Activated CD4-positive, alpha-beta memory T cell treated with anti-CD3 and anti-CD28 coated beads for 36 hours (primary cell): ENCODE measurements around the gene LRRC2. TPM values are rescaled to one million over a fixed set of nuclear protein-coding genes. Genes with fewer than 3 reads are reported as not detected.
A peak's percentile ranks its signal among the peaks of the same experiment; 100 is the strongest.

Source experiments
- CTCF ChIA-PET: fragments of 350-600 bp; sonication (Branson Sonifier 250); formaldehyde crosslinking; loops from one replicate; lab custom pipeline; 2021; ENCODE audit warnings: antibody characterized with exemption, inconsistent platforms; lab: Charles Lee
- POLR2A ChIA-PET: fragments of 350-600 bp; sonication (Branson Sonifier 250); formaldehyde crosslinking; loops from one replicate; lab custom pipeline; 2021; ENCODE audit warnings: antibody characterized with exemption; lab: Charles Lee
- DNase-seq: peaks from one replicate; pipeline ENCODE4 v3.0.0-alpha.2; 2020
- H3K27ac Mint-ChIP-seq: one replicate; pipeline ENCODE4 v1.8.0; 2021; ENCODE audit warnings: mixed read lengths
- H3K27me3 Mint-ChIP-seq: one replicate; pipeline ENCODE4 v1.8.0; 2021; ENCODE audit warnings: mixed read lengths
- H3K36me3 Mint-ChIP-seq: one replicate; pipeline ENCODE4 v1.8.0; 2021; ENCODE audit warnings: mixed read lengths
- H3K4me1 Mint-ChIP-seq: one replicate; pipeline ENCODE4 v1.8.0; 2021; ENCODE audit warnings: low read depth, mixed read lengths
- H3K4me3 Mint-ChIP-seq: one replicate; pipeline ENCODE4 v1.8.0; 2021; ENCODE audit warnings: mild to moderate bottlenecking, mixed read lengths
- H3K9me3 Mint-ChIP-seq: one replicate; pipeline ENCODE4 v1.8.0; 2021; ENCODE audit warnings: mixed read lengths
- intact Hi-C: fragments of 100-400 bp; cut with micrococcal nuclease; formaldehyde crosslinking; loops from one replicate; pipeline ENCODE4 v1.15.1; 2023
- total RNA-seq, 2 experiments: library from RNA; stranded (reverse); gene quantifications; one replicate each; pipeline ENCODE4 v1.2.3, GENCODE V29; 2021

LRRC2 gene, protein sequence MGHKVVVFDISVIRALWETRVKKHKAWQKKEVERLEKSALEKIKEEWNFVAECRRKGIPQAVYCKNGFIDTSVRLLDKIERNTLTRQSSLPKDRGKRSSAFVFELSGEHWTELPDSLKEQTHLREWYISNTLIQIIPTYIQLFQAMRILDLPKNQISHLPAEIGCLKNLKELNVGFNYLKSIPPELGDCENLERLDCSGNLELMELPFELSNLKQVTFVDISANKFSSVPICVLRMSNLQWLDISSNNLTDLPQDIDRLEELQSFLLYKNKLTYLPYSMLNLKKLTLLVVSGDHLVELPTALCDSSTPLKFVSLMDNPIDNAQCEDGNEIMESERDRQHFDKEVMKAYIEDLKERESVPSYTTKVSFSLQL
- total RNA-seq, result not detected

DNA sequence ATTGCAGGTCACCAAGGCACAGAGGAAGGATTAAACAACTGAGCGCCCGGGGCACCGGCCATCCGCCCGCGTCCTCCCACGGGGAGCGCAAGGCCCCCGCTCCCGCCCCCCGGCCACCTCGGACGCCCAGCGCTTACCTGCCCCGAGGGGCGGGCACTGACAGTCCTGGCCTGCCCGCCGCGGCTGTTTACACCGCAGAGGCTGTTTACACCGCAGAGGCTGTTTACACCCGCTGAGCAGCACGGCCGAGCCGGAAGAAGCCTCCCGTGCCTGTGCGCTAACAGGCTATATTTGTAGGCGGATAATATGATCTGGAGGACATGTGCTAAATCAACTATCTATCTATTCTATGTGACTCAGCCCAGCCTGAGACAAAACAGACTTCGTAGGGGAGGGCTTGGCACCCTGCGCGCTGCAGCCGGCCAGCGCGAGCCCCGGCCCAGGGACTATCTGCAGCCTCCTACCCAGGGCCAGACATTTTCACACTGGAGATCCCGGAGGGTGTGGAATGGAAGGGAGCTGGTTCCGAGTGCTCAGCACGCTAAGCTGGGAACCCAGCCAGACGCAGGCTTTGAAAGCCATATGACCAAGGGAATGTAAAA lies at the start of gene LRRC2:
LRRC2 (minus strand) TSS at position 263 of the 602 bp plus-strand sequence. CDS start 14,711 bp downstream, outside the sequence.
- Mint-ChIP-seq H3K27me3 (peaks cover 16% of the 10 kb centered on the region), H3K9me3 (no peaks in the 10 kb centered on the region), H3K36me3 (no peaks in the 10 kb centered on the region), H3K4me1 (peaks cover 10% of the 10 kb centered on the region), H3K27ac (no peak within 1 kb of the TSS), H3K4me3 (peak within 1 kb of the TSS; percentile 51)
- ChIA-PET POLR2A (interaction anchor here (0.6 kb wide), 1 partner anchor 24 kb away, joined by 4 read pairs; no protein-coding TSS in a partner anchor), CTCF (interaction anchor here (4.5 kb wide), 1 partner anchor 78 kb away, joined by 28 read pairs; no protein-coding TSS in a partner anchor)
- DNase-seq, result peak; percentile 31
- intact Hi-C loops, result no loop called here

DNA sequence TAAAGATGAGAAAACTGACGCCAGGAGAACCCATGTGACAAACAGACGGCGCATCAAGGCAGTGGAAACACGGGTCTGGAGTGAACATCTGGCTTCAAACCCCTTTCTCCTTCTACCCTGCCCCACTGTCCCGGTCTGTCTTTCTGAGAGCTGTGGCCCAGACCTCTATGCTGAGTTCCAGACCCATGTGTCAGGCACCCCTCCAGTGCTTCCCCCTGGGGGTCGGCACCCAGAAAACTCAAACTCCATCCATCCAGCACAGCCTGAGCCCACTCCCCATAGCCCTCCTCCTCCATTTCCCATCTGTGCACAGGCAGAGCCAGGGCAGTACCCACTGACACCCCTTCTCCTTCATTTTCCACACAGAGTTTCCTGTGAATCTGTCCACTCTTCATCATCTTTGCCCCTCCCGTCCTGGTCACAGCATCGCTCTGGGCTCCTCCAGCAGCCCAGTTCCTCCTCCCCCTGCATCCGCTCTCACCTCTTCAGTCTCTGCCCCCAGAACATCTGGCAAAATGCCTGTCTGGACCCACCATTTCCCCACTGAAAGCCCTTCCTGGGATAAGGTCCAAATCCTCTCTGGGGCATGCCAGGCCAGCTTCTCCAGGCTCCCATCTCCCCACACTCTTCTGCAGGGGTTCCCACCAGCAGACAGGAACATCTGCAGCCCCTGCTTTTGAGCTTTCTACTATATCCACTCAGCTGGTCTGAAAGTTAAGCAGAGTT lies 49.1 kb upstream of the LRRC2 start:
- no peak for DNase-seq
- Mint-ChIP-seq H3K36me3 (no peaks in the 10 kb centered on the region), H3K27me3 (peaks cover 16% of the 10 kb centered on the region), H3K4me3 (no peak overlapping the region), H3K27ac (no peak overlapping the region), H3K9me3 (no peaks in the 10 kb centered on the region), H3K4me1 (no peaks in the 10 kb centered on the region)
- ChIA-PET POLR2A (no interaction called here), CTCF (interaction anchor here (1.4 to 3.7 kb wide), 2 partner anchors 15 to 127 kb away, joined by 4 to 10 read pairs; no protein-coding TSS in a partner anchor)
- intact Hi-C loops, result no loop called here

DNA sequence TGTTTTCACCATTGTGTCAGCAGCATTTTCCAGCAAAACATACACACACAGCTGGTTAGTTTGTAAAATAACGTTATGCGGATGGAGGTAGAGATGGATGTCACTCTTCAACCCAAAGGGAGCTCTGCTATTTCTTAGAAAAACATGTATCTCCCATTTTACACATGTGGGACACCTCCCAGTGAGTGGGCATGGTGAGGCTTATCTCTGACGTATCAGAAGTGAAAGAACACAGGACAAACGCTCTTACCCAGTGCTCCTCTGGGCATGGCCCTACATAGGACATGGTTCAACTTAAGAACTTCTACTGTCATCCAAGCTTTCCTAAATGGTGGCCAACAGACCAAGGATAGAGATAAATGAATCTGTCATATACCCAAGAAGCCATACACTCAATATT lies 48.3 kb upstream of the LRRC2 start:
- Mint-ChIP-seq H3K4me1 (no peaks in the 10 kb centered on the region), H3K27ac (no peak overlapping the region), H3K36me3 (no peaks in the 10 kb centered on the region), H3K9me3 (no peaks in the 10 kb centered on the region), H3K4me3 (no peak overlapping the region), H3K27me3 (peaks cover 13% of the 10 kb centered on the region)
- DNase-seq, result no peak
- POLR2A ChIA-PET, result no interaction called here
- intact Hi-C loops, result no loop called here
- CTCF ChIA-PET, result interaction anchor here (0.7 to 3.7 kb wide), 4 partner anchors 13 to 126 kb away, joined by 3 to 10 read pairs (median 4); no protein-coding TSS in a partner anchor

DNA sequence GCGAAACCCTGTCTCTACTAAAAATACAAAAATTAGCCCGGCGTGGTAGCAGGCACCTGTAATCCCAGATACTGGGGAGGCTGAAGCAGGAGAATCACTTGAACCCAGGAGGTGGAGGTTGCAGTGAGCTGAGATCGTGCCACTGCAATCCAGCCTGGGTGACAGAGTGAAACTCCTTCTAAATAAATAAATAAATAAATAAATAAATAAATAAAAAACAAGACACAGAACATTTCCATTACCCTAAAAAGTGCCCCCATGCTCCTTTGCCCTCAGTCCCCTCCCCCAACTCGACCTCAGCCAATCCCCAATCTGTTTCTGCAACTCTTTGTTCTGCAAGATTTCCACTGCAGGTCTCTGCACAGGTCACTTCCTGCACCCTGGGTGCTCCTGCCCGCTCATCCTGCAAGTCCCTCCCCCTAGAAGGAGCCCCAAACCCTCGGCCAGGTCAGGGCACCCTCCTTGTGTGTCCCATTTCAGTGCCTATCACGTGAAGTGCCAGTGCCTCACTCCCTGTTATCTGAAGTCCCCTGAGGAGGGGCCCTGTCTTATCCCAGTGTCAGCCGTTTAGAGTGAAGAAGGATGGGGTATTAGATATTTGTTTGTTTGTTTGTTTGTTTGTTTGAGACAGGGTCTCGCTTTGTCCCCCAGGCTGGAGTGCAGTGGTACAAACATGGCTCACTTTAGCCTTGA lies 47.4 kb upstream of the LRRC2 start:
- H3K4me1 Mint-ChIP-seq, result no peaks in the 10 kb centered on the region
- CTCF ChIA-PET, result interaction anchor here (0.7 to 3.7 kb wide), 3 partner anchors 14 to 124 kb away, joined by 3 to 10 read pairs (median 4); no protein-coding TSS in a partner anchor
- H3K27me3 Mint-ChIP-seq, result peaks cover 10% of the 10 kb centered on the region
- H3K4me3 Mint-ChIP-seq, result no peak overlapping the region
- no peaks in the 10 kb centered on the region for H3K9me3 Mint-ChIP-seq
- H3K36me3 Mint-ChIP-seq, result no peaks in the 10 kb centered on the region
- intact Hi-C loops, result no loop called here
- POLR2A ChIA-PET, result no interaction called here
- H3K27ac Mint-ChIP-seq, result no peak overlapping the region
- DNase-seq, result no peak

DNA sequence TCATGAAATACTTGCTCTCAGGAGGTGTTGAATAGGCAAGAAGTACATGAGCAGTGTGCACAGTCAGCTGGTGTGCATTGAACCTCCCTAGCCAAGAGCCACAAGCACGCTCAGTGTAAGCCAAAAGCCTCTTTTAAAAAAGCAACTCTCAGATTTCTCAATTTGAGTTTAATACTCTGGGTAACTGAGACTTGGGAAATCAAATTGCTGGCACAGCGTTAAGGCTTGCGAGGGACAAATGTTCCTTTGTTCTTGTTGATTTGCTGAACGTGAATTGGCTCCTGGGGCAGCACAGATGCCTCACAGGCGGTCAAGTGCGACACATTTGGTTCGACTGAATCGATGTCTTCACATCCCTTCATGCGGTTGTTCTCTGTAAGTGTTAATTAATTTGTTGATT lies 46.2 kb upstream of the LRRC2 start, which contains the start of gene FAM240A:
FAM240A (plus strand) TSS at position 202 of the 400 bp plus-strand sequence; CDS start at position 361, 159 bp downstream.
- DNase-seq, result no peak
- H3K9me3 Mint-ChIP-seq, result no peaks in the 10 kb centered on the region
- POLR2A ChIA-PET, result no interaction called here
- no peaks in the 10 kb centered on the region for H3K36me3 Mint-ChIP-seq
- no peak within 1 kb of the TSS for H3K4me3 Mint-ChIP-seq
- intact Hi-C loops, result no loop called here
- CTCF ChIA-PET, result no interaction called here
- H3K27ac Mint-ChIP-seq, result no peak within 1 kb of the TSS
- peaks cover 10% of the 10 kb centered on the region for H3K27me3 Mint-ChIP-seq
- H3K4me1 Mint-ChIP-seq, result no peaks in the 10 kb centered on the region

DNA sequence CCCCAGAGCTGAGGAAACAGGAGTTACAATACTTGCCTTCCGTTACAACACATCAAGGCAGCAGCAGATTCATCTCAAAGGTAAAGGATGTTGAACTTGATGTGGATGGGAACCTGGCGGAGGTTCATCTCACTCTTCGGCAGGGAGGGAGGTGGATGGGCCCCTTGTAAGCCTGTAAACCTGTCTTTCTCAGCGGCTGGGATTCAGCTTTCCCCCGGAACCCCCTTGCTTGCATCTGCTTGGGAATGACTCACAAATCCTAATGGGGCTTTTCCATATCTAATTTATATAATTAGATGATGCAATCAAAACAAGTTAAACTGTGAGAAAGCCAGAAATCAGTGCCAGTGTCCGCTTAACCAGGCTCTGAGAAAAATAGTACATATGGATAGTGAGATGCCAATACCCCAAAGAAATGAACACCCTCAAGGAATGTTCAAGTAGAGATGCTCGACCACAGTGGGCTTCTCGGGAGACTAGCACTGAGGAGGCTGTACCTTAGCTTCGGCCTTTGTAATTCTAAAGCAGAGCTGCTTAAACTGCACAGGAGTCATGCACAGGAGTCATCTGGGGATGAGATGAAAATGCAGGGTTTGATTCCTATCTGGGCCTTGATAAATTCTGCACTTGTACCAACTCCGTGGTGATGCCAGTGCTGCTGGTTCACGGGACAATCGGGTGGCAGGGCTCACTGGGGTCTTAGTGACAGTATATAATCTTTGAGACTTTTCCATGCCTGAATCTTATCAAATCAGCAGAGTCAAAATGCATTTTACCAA lies 44.0 kb upstream of the LRRC2 start:
- Mint-ChIP-seq H3K36me3 (no peaks in the 10 kb centered on the region), H3K9me3 (no peaks in the 10 kb centered on the region), H3K4me3 (no peak overlapping the region), H3K4me1 (no peaks in the 10 kb centered on the region), H3K27ac (no peak overlapping the region), H3K27me3 (peaks cover 7% of the 10 kb centered on the region)
- intact Hi-C loops, result no loop called here
- POLR2A ChIA-PET, result no interaction called here
- no peak for DNase-seq
- CTCF ChIA-PET, result interaction anchor here (0.9 to 1.6 kb wide), 2 partner anchors 20 to 122 kb away, joined by 4 read pairs; no protein-coding TSS in a partner anchor

DNA sequence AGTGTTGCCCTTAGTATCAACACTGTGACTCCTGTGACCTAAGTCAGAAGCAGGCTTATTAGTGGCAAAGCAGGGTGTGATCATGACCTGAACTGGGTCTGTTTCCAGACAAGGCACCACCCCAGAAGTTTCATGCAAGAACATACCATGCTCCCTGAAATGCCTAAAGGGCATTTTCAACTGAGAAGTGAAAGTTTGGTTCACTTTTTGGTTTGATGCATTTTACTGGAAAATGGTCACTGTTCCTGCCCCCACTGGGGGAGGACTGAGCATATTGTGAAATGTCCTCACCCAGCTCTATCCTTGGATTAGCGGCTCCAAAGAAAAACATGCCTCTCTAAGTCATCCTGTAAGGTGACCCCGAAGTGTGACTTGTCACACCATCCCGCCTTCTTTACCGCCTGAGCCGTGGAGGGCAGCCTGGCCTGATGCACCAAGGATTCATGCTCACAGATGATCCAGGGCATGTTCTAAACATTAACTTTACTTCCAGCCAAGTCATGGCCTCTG lies 43.2 kb upstream of the LRRC2 start:
- Mint-ChIP-seq H3K36me3 (no peaks in the 10 kb centered on the region), H3K4me3 (no peak overlapping the region), H3K27me3 (peaks cover 4% of the 10 kb centered on the region), H3K9me3 (no peaks in the 10 kb centered on the region), H3K4me1 (no peaks in the 10 kb centered on the region), H3K27ac (no peak overlapping the region)
- ChIA-PET POLR2A (no interaction called here), CTCF (interaction anchor here (1.7 kb wide), 1 partner anchor 121 kb away, joined by 7 read pairs; no protein-coding TSS in a partner anchor)
- DNase-seq, result no peak
- intact Hi-C loops, result no loop called here

DNA sequence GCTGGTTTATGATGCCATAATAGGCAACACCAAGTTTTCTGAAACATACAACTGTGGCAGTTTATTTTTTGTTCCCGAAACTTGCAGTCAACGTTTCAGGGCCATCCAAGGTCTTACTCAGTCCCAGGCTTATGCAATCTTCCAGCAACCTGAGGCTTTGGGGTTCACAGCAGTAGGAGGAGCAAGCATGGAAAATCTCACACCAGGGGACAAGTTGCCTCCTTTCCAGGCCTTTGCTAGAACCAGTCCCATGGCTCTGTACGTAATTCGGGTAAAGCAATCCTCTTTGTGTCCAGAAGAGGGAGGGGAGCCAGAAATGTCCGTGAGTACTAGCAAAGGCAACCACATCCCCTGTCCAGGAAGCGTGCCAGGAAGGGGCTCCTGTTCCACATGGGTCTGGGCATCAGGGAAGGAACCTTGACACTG lies 41.5 kb upstream of the LRRC2 start:
- Mint-ChIP-seq H3K4me1 (no peaks in the 10 kb centered on the region), H3K4me3 (no peak overlapping the region)

DNA sequence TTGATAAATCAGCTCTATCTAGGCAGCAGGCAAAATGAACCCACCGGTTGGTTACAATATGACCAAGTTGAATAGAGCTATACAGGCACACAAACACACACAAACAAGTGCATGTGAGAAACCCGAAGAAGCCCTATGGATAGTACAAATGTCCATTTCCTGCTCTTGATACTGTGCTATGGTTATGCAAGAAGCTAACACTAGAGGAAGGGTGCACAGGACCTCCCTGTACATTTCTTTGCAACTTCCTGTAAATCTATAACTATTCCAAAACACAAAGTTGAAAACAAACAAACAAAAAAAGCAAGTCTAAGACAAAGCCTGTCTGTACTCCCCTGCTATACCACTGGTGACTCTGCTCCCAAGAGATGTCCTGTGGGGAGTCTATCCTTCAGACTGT lies 38.0 kb upstream of the LRRC2 start:
- no peaks in the 10 kb centered on the region for H3K4me1 Mint-ChIP-seq
- no peak for DNase-seq
- H3K27ac Mint-ChIP-seq, result no peak overlapping the region
- H3K9me3 Mint-ChIP-seq, result no peaks in the 10 kb centered on the region
- H3K4me3 Mint-ChIP-seq, result no peak overlapping the region
- intact Hi-C loops, result no loop called here
- POLR2A ChIA-PET, result no interaction called here
- H3K27me3 Mint-ChIP-seq, result no peaks in the 10 kb centered on the region
- H3K36me3 Mint-ChIP-seq, result no peaks in the 10 kb centered on the region
- CTCF ChIA-PET, result interaction anchor here (1.9 to 2.1 kb wide), 2 partner anchors 26 to 116 kb away, joined by 7 read pairs; no protein-coding TSS in a partner anchor

More for the DNA sequence above, 41.5 kb upstream of the LRRC2 start:
- Mint-ChIP-seq H3K36me3 (no peaks in the 10 kb centered on the region), H3K27ac (no peak overlapping the region), H3K9me3 (no peaks in the 10 kb centered on the region), H3K27me3 (peaks cover 4% of the 10 kb centered on the region)
- intact Hi-C loops, result no loop called here
- POLR2A ChIA-PET, result no interaction called here
- no peak for DNase-seq
- CTCF ChIA-PET, result interaction anchor here (1.3 to 1.7 kb wide), 2 partner anchors 22 to 119 kb away, joined by 5 to 7 read pairs; no protein-coding TSS in a partner anchor

DNA sequence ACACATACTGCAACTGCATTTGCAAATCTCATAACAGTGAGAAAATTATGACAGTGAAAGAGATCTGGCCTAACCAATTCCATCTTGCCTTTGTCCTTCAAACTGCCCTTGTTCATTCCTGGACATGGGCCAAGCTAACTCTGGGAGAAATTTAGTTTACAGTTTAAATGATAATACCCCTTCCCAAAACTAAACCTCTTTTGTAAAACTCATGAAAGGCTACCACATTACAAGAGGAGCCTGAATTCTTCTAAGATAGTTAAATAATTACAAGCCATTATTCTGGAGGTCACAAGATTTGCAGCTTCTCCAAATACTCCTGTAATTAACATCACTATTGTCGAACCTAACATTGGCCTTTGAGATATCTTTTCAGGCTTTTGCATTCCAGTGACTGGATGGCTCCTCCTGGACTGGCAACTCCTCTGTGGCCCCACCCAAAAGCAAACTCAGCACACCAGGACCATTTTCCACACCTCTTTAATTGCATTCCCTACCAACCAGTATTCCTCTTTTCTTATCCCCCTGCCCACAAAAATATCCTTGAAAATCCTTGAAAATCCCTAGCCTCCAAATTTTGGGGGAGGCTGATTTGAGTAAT lies 37.4 kb upstream of the LRRC2 start:
- no peaks in the 10 kb centered on the region for H3K9me3 Mint-ChIP-seq
- H3K4me3 Mint-ChIP-seq, result no peak overlapping the region
- no peaks in the 10 kb centered on the region for H3K4me1 Mint-ChIP-seq
- intact Hi-C loops, result no loop called here
- POLR2A ChIA-PET, result no interaction called here
- DNase-seq, result no peak
- CTCF ChIA-PET, result interaction anchor here (1.9 to 2.1 kb wide), 2 partner anchors 26 to 115 kb away, joined by 7 read pairs; no protein-coding TSS in a partner anchor
- no peaks in the 10 kb centered on the region for H3K36me3 Mint-ChIP-seq
- H3K27me3 Mint-ChIP-seq, result no peaks in the 10 kb centered on the region
- no peak overlapping the region for H3K27ac Mint-ChIP-seq
